Neural crest cell (in vitro differentiated cells): ENCODE measurements around the gene TMEM51. TPM values are rescaled to one million over a fixed set of nuclear protein-coding genes. Genes with fewer than 3 reads are reported as not detected.

Source experiments
- DNase-seq: peaks from one replicate; pipeline ENCODE4 v3.0.0; 2021; ENCODE audit warnings: low read depth, mixed read lengths, low spot score
- H3K27ac Mint-ChIP-seq: one replicate; pipeline ENCODE4 v1.8.0; 2021; ENCODE audit warnings: mild to moderate bottlenecking, mixed read lengths; ENCODE audit not compliant: unreplicated experiment
- H3K27me3 Mint-ChIP-seq: 2 replicates; pipeline ENCODE4 v1.8.0; 2021; ENCODE audit warnings: low read depth, mild to moderate bottlenecking, mixed read lengths
- H3K36me3 Mint-ChIP-seq: 2 replicates; pipeline ENCODE4 v1.8.0; 2021; ENCODE audit warnings: low read depth, mild to moderate bottlenecking, mixed read lengths
- H3K4me1 Mint-ChIP-seq: 2 replicates; pipeline ENCODE4 v1.8.0; 2021; ENCODE audit warnings: mixed read lengths
- H3K4me3 Mint-ChIP-seq: one replicate; pipeline ENCODE4 v1.8.0; 2021; ENCODE audit warnings: mild to moderate bottlenecking, mixed read lengths
- H3K9me3 Mint-ChIP-seq: 2 replicates; pipeline ENCODE4 v1.8.0; 2021; ENCODE audit warnings: mixed read lengths
- total RNA-seq: library from RNA; stranded (reverse); gene quantifications from 2 replicates; pipeline ENCODE4 v1.2.1, GENCODE V29; 2021
- TF ChIP-seq, protein P1 (sequence below): fragments of 200-600 bp; sonication (generic); conservative IDR thresholded peaks from 2 replicates; pipeline ENCODE4 v1.5.0; 2021; ENCODE audit warnings: antibody characterized with exemption, mild to moderate bottlenecking

The TMEM51 gene
- total RNA-seq, 1 donor from 2014 or later: 6.7 TPM

DNA sequence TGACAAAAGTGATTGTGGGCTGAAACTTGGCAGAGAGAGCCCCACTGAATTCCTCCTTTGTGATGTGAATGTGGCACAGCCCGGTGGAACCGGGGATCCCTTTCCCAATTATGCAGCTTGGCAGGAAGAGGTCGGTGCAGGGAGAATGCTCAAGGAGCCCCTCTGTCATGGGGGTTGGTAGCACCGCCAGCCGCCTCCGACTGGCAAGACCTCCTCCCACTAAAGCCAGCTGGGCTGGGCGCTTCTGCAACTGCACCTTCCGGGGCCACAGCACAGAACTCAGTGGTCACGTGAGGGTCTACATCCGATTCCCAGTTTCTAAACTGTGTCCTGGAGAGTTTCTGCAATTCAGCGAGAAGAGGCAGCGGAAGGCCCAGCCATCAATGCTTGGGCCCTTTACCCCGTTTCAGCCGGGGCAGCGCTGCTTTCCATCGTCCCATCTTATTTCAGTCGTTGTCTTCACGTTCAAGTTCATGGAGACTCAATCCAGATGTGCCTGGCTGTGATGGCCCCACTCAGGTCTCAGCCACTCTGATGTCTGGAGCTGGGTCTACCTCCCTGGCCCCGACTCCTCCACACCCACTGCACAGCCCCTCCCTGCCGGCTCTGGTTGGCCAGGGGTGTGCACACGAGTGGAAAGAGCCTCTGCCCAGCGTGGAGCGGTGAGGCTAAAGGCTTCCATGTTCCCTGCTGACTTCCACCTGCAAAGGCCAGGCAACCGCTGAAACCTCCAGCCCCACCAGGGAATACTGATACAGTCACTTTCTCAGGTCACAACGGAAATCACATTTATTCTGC, 53.7 kb downstream of the TMEM51 start:
- Mint-ChIP-seq H3K9me3 (no peaks in the 10 kb centered on the region), H3K4me1 (peaks cover 49% of the 10 kb centered on the region), H3K27me3 (no peaks in the 10 kb centered on the region), H3K36me3 (no peaks in the 10 kb centered on the region), H3K4me3 (peak overlapping the region; percentile 40), H3K27ac (peak overlapping the region; percentile 50)
- TF ChIP-seq, protein P1, sequence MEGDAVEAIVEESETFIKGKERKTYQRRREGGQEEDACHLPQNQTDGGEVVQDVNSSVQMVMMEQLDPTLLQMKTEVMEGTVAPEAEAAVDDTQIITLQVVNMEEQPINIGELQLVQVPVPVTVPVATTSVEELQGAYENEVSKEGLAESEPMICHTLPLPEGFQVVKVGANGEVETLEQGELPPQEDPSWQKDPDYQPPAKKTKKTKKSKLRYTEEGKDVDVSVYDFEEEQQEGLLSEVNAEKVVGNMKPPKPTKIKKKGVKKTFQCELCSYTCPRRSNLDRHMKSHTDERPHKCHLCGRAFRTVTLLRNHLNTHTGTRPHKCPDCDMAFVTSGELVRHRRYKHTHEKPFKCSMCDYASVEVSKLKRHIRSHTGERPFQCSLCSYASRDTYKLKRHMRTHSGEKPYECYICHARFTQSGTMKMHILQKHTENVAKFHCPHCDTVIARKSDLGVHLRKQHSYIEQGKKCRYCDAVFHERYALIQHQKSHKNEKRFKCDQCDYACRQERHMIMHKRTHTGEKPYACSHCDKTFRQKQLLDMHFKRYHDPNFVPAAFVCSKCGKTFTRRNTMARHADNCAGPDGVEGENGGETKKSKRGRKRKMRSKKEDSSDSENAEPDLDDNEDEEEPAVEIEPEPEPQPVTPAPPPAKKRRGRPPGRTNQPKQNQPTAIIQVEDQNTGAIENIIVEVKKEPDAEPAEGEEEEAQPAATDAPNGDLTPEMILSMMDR: no peak
- no peak for DNase-seq

DNA sequence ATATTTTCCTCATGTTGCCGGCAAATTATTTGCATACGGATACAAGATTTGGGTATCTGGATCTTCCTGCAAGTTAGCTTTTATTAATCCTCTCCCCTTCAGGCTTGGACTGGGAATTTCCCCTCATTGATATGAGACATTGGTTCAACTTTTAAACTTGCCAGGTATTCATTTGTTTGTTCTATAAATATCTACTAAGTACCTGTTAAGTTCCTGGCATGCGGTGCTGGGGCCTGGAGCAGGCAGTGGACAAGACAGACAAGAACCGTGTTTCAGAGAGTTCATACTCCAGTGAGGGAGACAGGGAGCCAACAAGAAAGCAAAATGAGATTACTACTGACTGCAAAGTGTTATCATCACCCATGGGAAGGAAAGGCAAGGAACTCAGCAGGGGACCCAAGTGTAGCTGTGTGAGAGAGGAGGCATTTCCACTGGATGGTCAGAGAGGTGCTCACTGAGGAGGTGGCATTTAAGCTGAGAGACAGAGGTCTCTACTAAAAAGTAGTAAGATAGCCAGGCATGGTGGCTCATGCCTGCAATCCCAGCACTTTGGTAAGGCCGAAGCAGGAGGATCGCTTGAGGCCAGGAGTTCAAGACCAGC, 54.4 kb downstream of the TMEM51 start:
- no peaks in the 10 kb centered on the region for H3K9me3 Mint-ChIP-seq
- no peak overlapping the region for H3K27ac Mint-ChIP-seq
- peaks cover 50% of the 10 kb centered on the region for H3K4me1 Mint-ChIP-seq
- no peaks in the 10 kb centered on the region for H3K27me3 Mint-ChIP-seq
- TF ChIP-seq, protein P1: no peak
- no peak for DNase-seq
- H3K36me3 Mint-ChIP-seq: no peaks in the 10 kb centered on the region
- no peak overlapping the region for H3K4me3 Mint-ChIP-seq

GRCh38 chr1:15210651-15211375, 57.3 kb downstream of the TMEM51 start:
- peaks cover 3% of the 10 kb centered on the region for H3K36me3 Mint-ChIP-seq
- no peak overlapping the region for H3K4me3 Mint-ChIP-seq
- no peaks in the 10 kb centered on the region for H3K27me3 Mint-ChIP-seq
- TF ChIP-seq, protein P1: no peak
- no peak for DNase-seq
- H3K9me3 Mint-ChIP-seq: no peaks in the 10 kb centered on the region
- no peak overlapping the region for H3K27ac Mint-ChIP-seq
- peaks cover 52% of the 10 kb centered on the region for H3K4me1 Mint-ChIP-seq

DNA sequence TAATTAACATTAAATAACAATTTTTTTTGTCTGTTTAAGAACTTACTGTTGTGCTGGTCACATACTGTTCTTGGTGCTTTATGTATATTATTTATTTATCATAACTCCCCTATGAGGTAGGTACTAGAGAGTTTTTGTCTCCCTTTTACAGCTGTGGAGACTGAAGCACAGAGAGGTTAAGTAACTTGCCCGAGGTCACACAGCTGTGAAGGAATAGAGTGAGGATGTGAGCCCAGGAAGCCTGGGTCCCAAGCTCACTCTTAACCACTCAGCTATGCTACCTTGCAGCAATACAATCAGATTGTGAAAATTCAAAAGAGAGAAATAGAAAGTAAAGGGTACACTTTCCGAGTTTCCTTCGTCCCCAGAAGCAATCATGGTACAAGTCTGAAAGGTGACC, 57.9 kb downstream of the TMEM51 start:
- no peaks in the 10 kb centered on the region for H3K27me3 Mint-ChIP-seq
- no peak for DNase-seq
- TF ChIP-seq, protein P1: no peak
- H3K4me1 Mint-ChIP-seq: peaks cover 46% of the 10 kb centered on the region
- no peak overlapping the region for H3K27ac Mint-ChIP-seq
- no peak overlapping the region for H3K4me3 Mint-ChIP-seq
- no peaks in the 10 kb centered on the region for H3K9me3 Mint-ChIP-seq
- peaks cover 3% of the 10 kb centered on the region for H3K36me3 Mint-ChIP-seq

- DNase-seq: no peak
- TF ChIP-seq, protein P1: no peak
- no peak overlapping the region for H3K4me3 Mint-ChIP-seq
Observed at GRCh38 chr1:15212216-15212953, 58.8 kb downstream of the TMEM51 start.

More at GRCh38 chr1:15212216-15212953, 58.8 kb downstream of the TMEM51 start:
- no peaks in the 10 kb centered on the region for H3K27me3 Mint-ChIP-seq
- no peak overlapping the region for H3K27ac Mint-ChIP-seq
- peaks cover 36% of the 10 kb centered on the region for H3K4me1 Mint-ChIP-seq
- peaks cover 6% of the 10 kb centered on the region for H3K36me3 Mint-ChIP-seq
- H3K9me3 Mint-ChIP-seq: no peaks in the 10 kb centered on the region
